ENCODE results near the gene GRWD1. TPM values are rescaled to one million over a fixed set of nuclear protein-coding genes. Genes with fewer than 3 reads are reported as not detected.

GRWD1 gene
- total and polyA plus RNA-seq, 2 of the 8 experiments (the other 6 are each of a cell fraction or from before 2014, with no cell fraction given), result 36.9 to 61.9 TPM

DNA sequence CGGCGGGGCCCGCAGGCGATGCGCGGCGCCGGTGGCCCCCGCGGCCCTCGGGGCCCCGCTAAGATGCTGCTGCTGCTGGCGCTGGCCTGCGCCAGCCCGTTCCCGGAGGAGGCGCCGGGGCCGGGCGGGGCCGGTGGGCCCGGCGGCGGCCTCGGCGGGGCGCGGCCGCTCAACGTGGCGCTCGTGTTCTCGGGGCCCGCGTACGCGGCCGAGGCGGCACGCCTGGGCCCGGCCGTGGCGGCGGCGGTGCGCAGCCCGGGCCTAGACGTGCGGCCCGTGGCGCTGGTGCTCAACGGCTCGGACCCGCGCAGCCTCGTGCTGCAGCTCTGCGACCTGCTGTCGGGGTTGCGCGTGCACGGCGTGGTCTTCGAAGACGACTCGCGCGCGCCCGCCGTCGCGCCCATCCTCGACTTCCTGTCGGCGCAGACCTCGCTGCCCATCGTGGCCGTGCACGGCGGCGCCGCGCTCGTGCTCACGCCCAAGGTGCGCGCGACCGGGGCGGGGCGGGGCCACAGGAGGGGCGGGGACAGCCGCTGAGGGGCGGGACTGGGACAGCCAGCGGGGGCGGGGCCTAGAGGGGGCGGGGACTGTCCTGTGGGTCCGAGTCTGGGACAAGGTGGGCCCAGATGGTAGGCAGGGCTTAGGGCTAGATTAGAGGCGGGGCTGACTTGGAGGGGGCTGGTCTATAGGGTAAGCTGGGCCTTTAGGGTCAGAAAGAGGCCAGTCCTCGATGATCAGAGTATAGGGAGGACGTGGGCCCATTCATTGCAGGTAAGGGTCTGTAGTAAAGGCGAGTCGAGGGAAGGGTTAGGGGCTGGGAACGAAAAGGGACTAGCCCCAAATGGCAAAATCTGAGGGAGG is 47.2 kb upstream of the GRWD1 start:
- peak overlapping the region; percentile 83; the same call in 1 of the 2 replicates for H2AK5ac ChIP-seq (ENCODE audit: low read depth, low read length)
- H3K4ac ChIP-seq (replicated peaks; ENCODE audit: insufficient read length, low read depth, low read length), result no peak overlapping the region
- peaks cover 6 to 43% (median 38%) of the 10 kb centered on the region in 4 experiments for H3K27me3 ChIP-seq (replicated peaks in 1 of 4; ENCODE audit: control insufficient read depth in 3 of 4, extremely low read depth in 1 of 4, insufficient read depth in 3 of 4, low read length in 3 of 4)
- H3K4me3 ChIP-seq (ENCODE audit: extremely low read depth in 1 of 4, insufficient read depth in 2 of 4, low read depth in 3 of 4, low read length in 4 of 4), result peak overlapping the region; percentile 32 to 86 (median 61)
- H3K9me3 ChIP-seq (ENCODE audit: insufficient read depth in 2 of 2, low read depth in 1 of 2, low read length in 1 of 2), result no peaks in the 10 kb centered on the region
- peak overlapping the region; percentile 81; the same call in 1 of the 2 replicates for H4K8ac ChIP-seq (ENCODE audit: extremely low read depth, insufficient read depth, low read length)
- peak overlapping the region; percentile 5 for H4K91ac ChIP-seq (replicated peaks; ENCODE audit: insufficient read length, low read length)
- no peak overlapping the region for H2BK120ac ChIP-seq (replicated peaks; ENCODE audit: low read depth, low read length)
- CTCF ChIA-PET (ENCODE audit: partially characterized antibody), result no interaction called here
- no peak overlapping the region for H4K5ac ChIP-seq (ENCODE audit: insufficient read length, low read depth, low read length)
- DNase-seq (ENCODE audit: low read depth in 1 of 2, low spot score in 2 of 2), result peak; percentile 88 to 98
- peak overlapping the region; percentile 44; the same call in 1 of the 2 replicates for H2BK5ac ChIP-seq (ENCODE audit: low read depth, low read length)
- H3K23ac ChIP-seq (ENCODE audit: insufficient read length), result no peak overlapping the region
- H2BK15ac ChIP-seq (ENCODE audit: low read length), result peak overlapping the region; percentile 6; the same call in 1 of the 2 replicates
- no peak overlapping the region for H3K14ac ChIP-seq (ENCODE audit: insufficient read length)
- no peak overlapping the region for H3K27ac ChIP-seq (ENCODE audit: low read depth, low read length)
- no peak overlapping the region for H3K56ac ChIP-seq (replicated peaks; ENCODE audit: insufficient read length, low read depth, low read length)
- no peaks in the 10 kb centered on the region for H3K79me2 ChIP-seq (ENCODE audit: control insufficient read depth in 1 of 2, insufficient read depth in 2 of 2, low read length in 2 of 2)
- no peak overlapping the region for H2BK20ac ChIP-seq (ENCODE audit: low read length)
- H3K9ac ChIP-seq (replicated peaks in 1 of 4; ENCODE audit: extremely low read depth in 1 of 4, low read depth in 3 of 4, low read length in 3 of 4), result peak overlapping the region in 3 of 4 experiments; percentile 51 to 81 (median 63); a peak in 5 of 7 replicates
- no peak for FAIRE-seq
- H2AFZ ChIP-seq (ENCODE audit: low read length), result no peak overlapping the region
- H3K4me2 ChIP-seq (ENCODE audit: insufficient read depth in 1 of 2, low read depth in 2 of 2, low read length in 2 of 2), result peak overlapping the region; percentile 96 to 100
- 6% methylated on average over 74 of the region's 104 CpGs; no CpG with 5 or more reads in 1 of the 2 experiments for WGBS, 2 experiments (ENCODE audit: extremely low coverage in 1 of 2, insufficient coverage in 1 of 2, insufficient read length in 1 of 2, insufficient replicate concordance in 2 of 2, low coverage in 1 of 2, low lambda C conversion rate in 2 of 2, missing lambda C conversion rate in 1 of 2)
- H2BK12ac ChIP-seq (ENCODE audit: low read depth, low read length), result peak overlapping the region; percentile 84; the same call in 1 of the 2 replicates
- H3K18ac ChIP-seq (ENCODE audit: extremely low read depth, low read length), result peak overlapping the region; percentile 34
- H3K23me2 ChIP-seq (ENCODE audit: low read depth, low read length), result peaks cover 26% of the 10 kb centered on the region
- POLR2A ChIA-PET (ENCODE audit: partially characterized antibody), result interaction anchor here (0.5 to 2.4 kb wide), 4 partner anchors 14 to 63 kb away, joined by 3 to 16 read pairs (median 4); partner anchors contain the start of gene GRWD1
- H3K79me1 ChIP-seq (ENCODE audit: low read depth, low read length), result no peaks in the 10 kb centered on the region
- no peaks in the 10 kb centered on the region for H3K36me3 ChIP-seq (ENCODE audit: control insufficient read depth in 2 of 4, insufficient read depth in 4 of 4, low read length in 3 of 4)
- H3K4me1 ChIP-seq (replicated peaks in 1 of 4; ENCODE audit: control insufficient read depth in 3 of 4, insufficient read depth in 4 of 4, low read length in 3 of 4), result peaks cover 8 to 44% (median 36%) of the 10 kb centered on the region in 4 experiments
- H4K20me1 ChIP-seq (replicated peaks in 1 of 2; ENCODE audit: control insufficient read depth in 1 of 2, insufficient read depth in 2 of 2, low read length in 2 of 2), result no peaks in the 10 kb centered on the region
- no peak for TF ChIP-seq NRF1 (IDR thresholded peaks at IDR 0.05; ENCODE audit: low read depth, low read length)
- no peak for TF ChIP-seq BRCA1 (IDR thresholded peaks at IDR 0.05; ENCODE audit: low read depth, low read length)
- peak; percentile 59 for TF ChIP-seq TAF1 (IDR thresholded peaks at IDR 0.05; ENCODE audit: low read depth, low read length)
- no peak for TF ChIP-seq SIX5 (IDR thresholded peaks at IDR 0.05; ENCODE audit: low read depth, low read length)
- no peak for TF ChIP-seq GTF2F1 (IDR thresholded peaks at IDR 0.05; ENCODE audit: borderline replicate concordance, low read depth, low read length)
- TF ChIP-seq EGR1 (IDR thresholded peaks at IDR 0.05; ENCODE audit: borderline replicate concordance, low read depth, low read length), result no peak
- TF ChIP-seq MAX (IDR thresholded peaks at IDR 0.05), result peak; percentile 98
- peak; percentile 14 for TF ChIP-seq KDM4A (IDR thresholded peaks at IDR 0.05; ENCODE audit: low read depth, low read length, severe bottlenecking)
- TF ChIP-seq SIN3A (conservative IDR thresholded peaks at IDR 0.05 in 1 of 2, IDR thresholded peaks at IDR 0.05 in 1 of 2; ENCODE audit: low read depth in 1 of 2, low read length in 2 of 2), result no peak
- peak; percentile 49; the same call in 1 of the 2 replicates for TF ChIP-seq PHF8 (conservative IDR thresholded peaks at IDR 0.05; ENCODE audit: low read depth, low read length)
- no peak for TF ChIP-seq ZNF274 (IDR thresholded peaks at IDR 0.05; ENCODE audit: borderline replicate concordance, extremely low read depth, low read length)
